SK-N-SH (cell line): ENCODE results near the gene FGF8.

Experiments
- CHD2 ChIP-seq: fragments of 150-350 bp; IDR thresholded peaks from 2 replicates; pipeline ENCODE4 v1.6.1; 2018; ENCODE audit warnings: low read length; ENCODE audit not compliant: partially characterized antibody
- EP300 ChIP-seq, 2 experiments: IDR thresholded peaks; 2 replicates each; pipeline versions ENCODE4 v1.4.0 to v1.6.1; 2012; ENCODE audit warnings: borderline replicate concordance in 1 of 2, low read depth in 1 of 2, low read length in 1 of 2
- EZH2phosphoT487 ChIP-seq: fragments of 200-600 bp; sonication (generic); IDR thresholded peaks from 2 replicates; pipeline ENCODE4 v1.6.1; 2017; ENCODE audit warnings: low read depth, mixed run types, mild to moderate bottlenecking, antibody characterized with exemption, moderate library complexity, borderline replicate concordance
- FOXM1 ChIP-seq: IDR thresholded peaks from 2 replicates; pipeline ENCODE4 v1.4.0; 2012; ENCODE audit warnings: low read depth, mild to moderate bottlenecking
- GATA2 ChIP-seq: sonication (generic); formaldehyde crosslinking; IDR thresholded peaks from 2 replicates; pipeline ENCODE4 v1.5.0; 2020; ENCODE audit warnings: mild to moderate bottlenecking, missing genetic modification reagents
- MEF2A ChIP-seq: IDR thresholded peaks from 2 replicates; pipeline ENCODE4 v1.4.0; 2012; ENCODE audit warnings: low read depth, borderline replicate concordance
- MXI1 ChIP-seq: IDR thresholded peaks from 2 replicates; pipeline ENCODE4 v1.6.1; 2012; ENCODE audit warnings: mild to moderate bottlenecking, low read depth, low read length, improper control_type of control experiment
- RFX5 ChIP-seq: IDR thresholded peaks from 2 replicates; pipeline ENCODE4 v1.6.1; 2012; ENCODE audit warnings: mild to moderate bottlenecking, improper control_type of control experiment, low read length
- TEAD4 ChIP-seq: IDR thresholded peaks from 2 replicates; pipeline ENCODE4 v1.4.0; 2012; ENCODE audit warnings: mild to moderate bottlenecking, borderline replicate concordance; ENCODE audit not compliant: insufficient read depth
- USF2 ChIP-seq: fragments of 150-350 bp; IDR thresholded peaks from 2 replicates; pipeline ENCODE4 v1.6.1; 2017; ENCODE audit warnings: antibody characterized with exemption, low read length, low read depth, borderline replicate concordance
- YY1 ChIP-seq: IDR thresholded peaks from 2 replicates; pipeline ENCODE4 v1.4.0; 2012; ENCODE audit warnings: low read depth, mild to moderate bottlenecking
- TF ChIP-seq, protein P1 (sequence below): fragments of 200-600 bp; sonication (generic); IDR thresholded peaks from 2 replicates; pipeline ENCODE4 v1.6.1; 2017; ENCODE audit warnings: antibody characterized with exemption, mild to moderate bottlenecking, moderate library complexity

- TF ChIP-seq, protein P1, sequence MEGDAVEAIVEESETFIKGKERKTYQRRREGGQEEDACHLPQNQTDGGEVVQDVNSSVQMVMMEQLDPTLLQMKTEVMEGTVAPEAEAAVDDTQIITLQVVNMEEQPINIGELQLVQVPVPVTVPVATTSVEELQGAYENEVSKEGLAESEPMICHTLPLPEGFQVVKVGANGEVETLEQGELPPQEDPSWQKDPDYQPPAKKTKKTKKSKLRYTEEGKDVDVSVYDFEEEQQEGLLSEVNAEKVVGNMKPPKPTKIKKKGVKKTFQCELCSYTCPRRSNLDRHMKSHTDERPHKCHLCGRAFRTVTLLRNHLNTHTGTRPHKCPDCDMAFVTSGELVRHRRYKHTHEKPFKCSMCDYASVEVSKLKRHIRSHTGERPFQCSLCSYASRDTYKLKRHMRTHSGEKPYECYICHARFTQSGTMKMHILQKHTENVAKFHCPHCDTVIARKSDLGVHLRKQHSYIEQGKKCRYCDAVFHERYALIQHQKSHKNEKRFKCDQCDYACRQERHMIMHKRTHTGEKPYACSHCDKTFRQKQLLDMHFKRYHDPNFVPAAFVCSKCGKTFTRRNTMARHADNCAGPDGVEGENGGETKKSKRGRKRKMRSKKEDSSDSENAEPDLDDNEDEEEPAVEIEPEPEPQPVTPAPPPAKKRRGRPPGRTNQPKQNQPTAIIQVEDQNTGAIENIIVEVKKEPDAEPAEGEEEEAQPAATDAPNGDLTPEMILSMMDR, result no peak
- TF ChIP-seq RFX5 (no peak), USF2 (no peak), MEF2A (no peak), CHD2 (no peak), EP300 (IDR thresholded peaks at IDR 0.05; ENCODE audit: borderline replicate concordance in 1 of 2, low read depth in 1 of 2, low read length in 1 of 2) (no peak), FOXM1 (no peak), YY1 (no peak), MXI1 (no peak), TEAD4 (no peak), EZH2phosphoT487 (no peak), GATA2 (CRISPR knock-in tag) (no peak)
Measured at GRCh38 chr10:101761226-101761625, 14.7 kb downstream of the FGF8 start.
